PFSK-1 (cell line): ENCODE measurements around the gene AKAP7. TPM values are rescaled to one million over a fixed set of nuclear protein-coding genes. Genes with fewer than 3 reads are reported as not detected.

Experiments used
- FOXP2 ChIP-seq: optimal IDR thresholded peaks from 2 replicates; pipeline ENCODE3; 2011; ENCODE audit warnings: borderline replicate concordance, control low read depth, inconsistent platforms; ENCODE audit not compliant: insufficient read depth; ENCODE audit errors: extremely low read length, extremely low read depth
- POLR2AphosphoS5 ChIP-seq: IDR thresholded peaks from 2 replicates; pipeline ENCODE4 v1.6.1; 2012; ENCODE audit warnings: low read depth, mild to moderate bottlenecking, control low read depth, low read length, moderate library complexity
- REST ChIP-seq, 2 experiments: IDR thresholded peaks; 2 replicates each; pipeline versions ENCODE4 v1.6.1 to v1.8.0; 2011 to 2012; ENCODE audit warnings: low read depth in 2 of 2, low read length in 2 of 2, control low read depth in 1 of 2, inconsistent platforms in 1 of 2, mild to moderate bottlenecking in 1 of 2, moderate library complexity in 1 of 2; ENCODE audit not compliant: insufficient read depth in 1 of 2
- SIN3A ChIP-seq: IDR thresholded peaks from 2 replicates; pipeline ENCODE4 v1.6.1; 2012; ENCODE audit warnings: mild to moderate bottlenecking, low read length, moderate library complexity, borderline replicate concordance; ENCODE audit not compliant: insufficient read depth
- TAF1 ChIP-seq: IDR thresholded peaks from 2 replicates; pipeline ENCODE4 v1.6.1; 2012; ENCODE audit warnings: low read length, control low read depth, borderline replicate concordance; ENCODE audit not compliant: insufficient read depth
- polyA plus RNA-seq: library from polyadenylated mRNA; unstranded; fragments of >200 nt; gene quantifications from one replicate; pipeline ENCODE4 v1.2.1, GENCODE V29; 2012; ENCODE audit warnings: low read depth, missing spikeins; ENCODE audit not compliant: insufficient read length

AKAP7 gene
- polyA plus RNA-seq = 2.4 TPM

- TF ChIP-seq FOXP2 = peak; percentile 26
- no peak for TF ChIP-seq SIN3A
- TF ChIP-seq POLR2AphosphoS5 = peak; percentile 43; the same call in 1 of the 2 replicates
- 0 out of 4 replicates have a peak, but pooled peaks of 1 of the 2 experiments have one; percentile 10 for TF ChIP-seq REST (IDR thresholded peaks at IDR 0.05; ENCODE audit: insufficient read depth in 1 of 2, low read depth in 2 of 2, low read length in 2 of 2)
- TF ChIP-seq TAF1 = 0 out of 2 replicates have a peak, but pooled peaks have one; percentile 21
Observed at GRCh38 chr6:131135244-131136020, at the start of gene AKAP7. Gene AKAP7 (plus strand): TSS chr6:131135467. CDS start chr6:131135764, 297 bp downstream.

GRCh38 chr6:131093334-131093733, 41.9 kb upstream of the AKAP7 start:
- no peak for TF ChIP-seq SIN3A
- TF ChIP-seq FOXP2 = no peak
- TF ChIP-seq REST (IDR thresholded peaks at IDR 0.05; ENCODE audit: insufficient read depth in 1 of 2, low read depth in 2 of 2, low read length in 2 of 2) = no peak
- TF ChIP-seq POLR2AphosphoS5 = no peak
- no peak for TF ChIP-seq TAF1

- TF ChIP-seq POLR2AphosphoS5 (no peak), FOXP2 (no peak), REST (IDR thresholded peaks at IDR 0.05; ENCODE audit: insufficient read depth in 1 of 2, low read depth in 2 of 2, low read length in 2 of 2) (no peak), TAF1 (no peak), SIN3A (no peak)
Observed at GRCh38 chr6:131096786-131097185, 38.5 kb upstream of the AKAP7 start.

- no peak for TF ChIP-seq SIN3A
- TF ChIP-seq REST (IDR thresholded peaks at IDR 0.05; ENCODE audit: insufficient read depth in 1 of 2, low read depth in 2 of 2, low read length in 2 of 2) = no peak
- no peak for TF ChIP-seq FOXP2
- TF ChIP-seq TAF1 = no peak
- no peak for TF ChIP-seq POLR2AphosphoS5
Observed at GRCh38 chr6:131101911-131102680, 33.2 kb upstream of the AKAP7 start.
